Left colon (tissue), 2 donors: ENCODE results near the gene ACKR4. TPM values are rescaled to one million over a fixed set of nuclear protein-coding genes. Genes with fewer than 3 reads are reported as not detected.
"Not testable (repeated sequence)": the region's sequence is repeated elsewhere in the genome, so short reads cannot be mapped to it uniquely, and the experiment has no call there.

Experiments used
- ATAC-seq: fragments of 200-7000 bp; cut with Tn5 transposase; one replicate; pipeline ENCODE4 v1.9.1; 2020; ENCODE audit warnings: mild to moderate bottlenecking, moderate library complexity
- DNase-seq, 2 donors: peaks; one replicate each; pipeline ENCODE4 v3.0.0-alpha.2; 2020
- intact Hi-C, 2 donors: fragments of 100-400 bp; cut with DNase I in 1 of 2; cut with micrococcal nuclease in 1 of 2; formaldehyde crosslinking; loops; one replicate each; pipeline versions ENCODE4 v1.11.2 to v1.14.0; 2022; cut with DNase I, micrococcal nuclease
- long read RNA-seq: library from polyadenylated mRNA; unstranded; transcript quantifications from one replicate; pipeline ENCODE4 v2.0.0, GENCODE V29; 2021
- total RNA-seq, 2 donors: library from RNA; stranded (reverse); fragmentation: NEBNext Ultra II Directional; extraction: Animal tissue kit (Norgen Biotek cat#: 25700); gene quantifications; one replicate each; pipeline ENCODE4 v1.2.1, GENCODE V29; 2021
- donor health status: DM: no; HTN: no; CAD: no.
- donor health status: DM: yes; HTN: yes; CAD: no.

The ACKR4 gene
- 1 to 10 TPM in 1 of 2 donors, under 1 TPM in 1; 0.67 to 2.8 TPM for total RNA-seq
- long read RNA-seq, partial matches to known transcripts = 0 of 1 reads
- long read RNA-seq, other reads (novel, unspliced or antisense) = 0 of 1 reads

DNA sequence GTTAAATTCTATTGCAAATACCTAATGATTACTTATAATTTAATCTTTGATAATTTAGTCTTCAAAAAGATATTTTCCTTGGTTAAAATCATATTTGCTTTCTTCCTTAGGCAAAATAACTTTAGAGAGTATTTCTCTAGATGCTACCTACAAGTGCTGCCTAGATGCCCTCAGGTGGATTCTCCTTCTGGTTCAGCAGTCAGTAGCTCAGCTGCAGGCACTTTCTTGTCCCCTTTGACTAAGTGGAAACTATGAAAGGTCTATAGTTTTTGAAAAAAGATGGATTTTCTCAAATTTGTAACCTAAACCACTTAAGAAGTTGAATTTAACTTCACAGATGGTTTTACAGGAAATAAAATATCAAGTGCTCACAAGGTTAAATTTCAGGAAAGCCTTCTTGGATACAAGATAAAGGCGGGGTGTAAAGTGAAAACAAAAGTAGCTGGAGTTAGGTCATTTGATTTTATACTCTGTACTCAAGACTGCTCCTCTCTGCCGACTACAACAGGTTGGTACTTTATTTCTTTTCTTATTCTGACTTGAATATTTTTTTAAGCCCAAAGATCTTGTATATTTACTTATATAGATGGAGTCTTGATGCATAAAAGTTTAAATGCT is at the start of gene ACKR4:
Gene ACKR4 (plus strand): TSS at position 455 of the 618 bp plus-strand sequence. CDS start 3,128 bp downstream, outside the sequence.
- DNase-seq = no peak
- intact Hi-C loops = no loop called here
- peak; percentile 86 for ATAC-seq

DNA sequence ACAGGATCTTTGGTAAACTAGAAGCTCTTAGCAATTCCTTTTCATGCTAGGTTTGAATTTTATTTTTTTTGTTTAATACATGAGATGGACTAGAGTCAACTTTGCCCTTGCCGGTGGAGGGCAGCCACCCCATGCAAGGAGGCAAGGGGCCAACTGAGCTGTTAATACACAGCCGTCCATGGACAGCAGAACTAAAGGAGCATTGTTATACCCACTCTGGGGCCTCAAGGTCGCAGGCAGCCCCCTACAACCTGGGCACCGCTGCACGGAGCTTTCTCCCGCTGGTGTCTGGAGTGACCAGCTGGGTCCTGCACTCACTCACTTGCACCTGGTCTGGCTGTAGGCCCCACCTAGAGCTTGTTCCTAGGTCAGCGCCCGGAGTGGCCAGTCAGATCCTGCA is 47.9 kb upstream of the ACKR4 start:
- DNase-seq (no peak), ATAC-seq (no peak)
- intact Hi-C loops = no loop called here

DNA sequence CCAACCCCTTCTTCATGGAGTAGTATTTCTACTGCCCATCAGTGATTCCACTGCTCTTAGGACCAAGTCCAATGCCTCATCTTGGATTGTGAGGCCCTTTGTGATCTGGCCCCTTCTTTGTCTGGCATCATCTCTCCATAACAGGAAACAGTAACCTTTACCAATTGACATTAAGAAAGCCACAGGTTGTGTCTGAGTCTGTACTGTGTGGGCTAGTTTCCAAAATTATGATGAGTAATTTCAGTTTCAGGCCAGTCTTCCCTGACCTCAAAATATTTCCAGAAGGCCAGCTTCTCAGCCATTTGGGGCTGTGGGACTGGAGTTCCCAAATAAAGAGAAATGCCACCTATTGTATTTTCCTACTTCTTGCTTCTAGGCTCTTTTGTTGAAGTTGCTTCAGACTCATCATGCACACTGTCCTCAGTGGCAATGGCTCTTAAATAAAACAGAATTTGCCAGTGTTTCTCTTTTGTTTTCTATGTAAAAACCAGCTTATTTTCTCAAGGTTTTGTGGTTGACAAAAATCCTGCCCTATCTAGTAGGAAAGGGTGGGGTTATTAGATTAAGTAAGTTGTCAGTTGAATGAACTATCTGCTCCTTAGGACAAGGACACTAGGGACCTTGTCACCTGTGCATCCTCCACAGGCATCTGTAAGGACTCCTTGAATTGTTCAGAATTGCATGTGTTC is 47.0 kb upstream of the ACKR4 start:
- no peak for ATAC-seq
- intact Hi-C loops = no loop called here

DNA sequence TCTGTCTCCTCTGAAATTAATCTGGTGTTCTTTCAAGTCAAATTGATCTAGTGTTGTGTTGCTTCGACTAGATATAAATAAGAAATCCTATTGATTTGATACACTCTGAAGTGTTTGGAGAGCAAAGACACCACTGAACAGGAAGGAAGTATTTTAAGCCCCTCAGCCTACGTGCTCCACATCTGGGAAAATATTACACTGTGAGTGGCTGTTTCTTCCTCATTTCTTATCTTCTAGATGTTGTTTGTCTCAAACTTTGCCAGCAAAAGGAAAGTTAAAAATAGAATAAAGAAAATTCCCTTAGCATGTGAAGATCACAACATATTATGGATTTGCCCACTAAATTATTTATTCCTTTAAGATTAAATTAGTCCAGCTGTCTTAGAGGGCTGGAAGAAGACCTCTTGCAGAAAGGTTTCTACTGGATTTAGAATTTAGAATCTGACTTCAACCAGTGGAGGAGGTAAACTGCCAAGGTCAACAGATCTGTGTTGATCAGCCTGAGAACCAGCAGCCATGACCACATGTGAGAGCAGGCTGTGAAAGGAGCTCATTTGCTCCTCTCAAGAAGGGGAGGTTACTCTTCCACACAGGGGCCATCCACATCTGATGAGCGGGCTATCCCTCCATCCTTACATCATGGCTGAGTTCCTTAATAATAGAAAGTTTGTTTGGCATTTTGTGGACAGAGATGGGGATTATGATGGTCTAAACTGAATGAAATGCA is 46.3 kb upstream of the ACKR4 start:
- no peak for ATAC-seq
- no peak for DNase-seq
- intact Hi-C loops = no loop called here

More for the DNA sequence above, 47.0 kb upstream of the ACKR4 start:
- no peak for DNase-seq

DNA sequence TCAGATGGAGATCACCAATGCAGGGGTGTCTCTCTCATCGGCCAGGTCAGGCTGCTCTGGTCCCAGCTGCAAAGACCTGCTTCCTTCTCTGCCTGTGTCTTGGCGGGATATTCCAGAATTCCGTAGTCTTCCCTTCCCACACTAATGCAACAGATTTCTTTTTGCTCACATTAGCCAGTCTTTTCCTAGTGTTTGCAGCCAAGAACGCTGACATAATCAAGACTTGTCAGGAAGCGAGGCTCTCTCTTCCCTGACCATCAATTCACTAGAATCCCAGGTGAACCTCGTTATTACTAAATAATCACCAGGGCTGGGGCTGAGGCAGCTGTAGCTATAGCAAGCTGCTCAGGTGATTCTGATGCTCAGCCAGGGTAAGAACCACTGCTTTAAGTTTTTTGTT is 43.2 kb upstream of the ACKR4 start:
- ATAC-seq = no peak
- no peak for DNase-seq

DNA sequence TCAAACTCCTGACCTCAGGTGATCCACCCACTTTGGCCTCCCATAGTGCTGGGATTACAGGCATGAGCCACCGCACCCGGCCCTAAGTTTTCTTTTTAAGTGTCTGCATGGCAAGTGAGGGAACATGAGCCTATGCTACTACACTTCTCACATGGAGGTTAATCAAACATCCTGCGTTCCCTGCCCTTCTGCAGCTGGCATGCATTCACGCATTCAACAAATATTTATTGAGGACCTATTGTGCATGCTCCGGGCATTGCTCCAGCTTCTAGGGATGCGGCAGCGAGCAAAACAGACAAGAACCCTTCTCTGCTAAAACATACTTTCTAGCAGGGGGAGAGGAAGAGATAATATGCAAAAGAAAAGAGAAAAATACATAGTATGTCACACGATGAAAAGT is 42.6 kb upstream of the ACKR4 start:
- ATAC-seq (peak; percentile 31), DNase-seq (no peak)
- intact Hi-C loops = no loop called here

More for the DNA sequence above, 43.2 kb upstream of the ACKR4 start:
- intact Hi-C loops = no loop called here

DNA sequence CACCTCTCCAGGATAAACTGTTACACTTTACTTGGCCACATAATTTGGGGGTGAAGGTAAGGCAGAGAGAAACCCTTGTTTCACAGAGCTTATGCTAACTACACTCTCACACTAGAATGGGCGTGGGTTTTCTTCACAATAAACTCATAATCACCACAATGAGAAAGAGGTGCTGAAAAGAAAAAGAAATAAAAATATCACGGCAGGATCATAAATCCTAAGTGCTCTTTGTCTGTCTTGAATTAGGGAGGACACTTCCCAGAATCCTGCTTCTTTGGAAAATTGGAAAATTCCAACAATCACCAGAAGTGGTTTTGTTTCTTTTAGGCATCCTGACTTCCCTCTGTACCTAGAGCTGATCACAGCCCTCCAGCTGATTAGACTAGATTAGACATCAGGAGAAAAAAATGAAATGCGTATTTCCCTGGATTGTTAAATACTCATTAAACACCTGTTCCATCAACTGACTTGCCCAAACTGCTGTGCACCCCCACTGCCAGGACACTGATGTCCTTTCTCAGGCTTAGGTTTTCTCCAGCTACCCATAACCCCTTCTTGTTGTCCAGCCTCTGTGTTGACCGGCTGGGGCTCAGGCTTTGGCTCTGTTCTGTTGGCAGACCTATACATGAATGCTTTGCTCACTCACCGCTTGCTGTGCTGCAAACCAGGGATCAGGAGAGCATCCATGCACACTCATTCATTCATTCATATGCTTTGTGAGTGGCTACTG is 41.6 kb upstream of the ACKR4 start:
- intact Hi-C loops = no loop called here
- ATAC-seq (no peak), DNase-seq (no peak)

DNA sequence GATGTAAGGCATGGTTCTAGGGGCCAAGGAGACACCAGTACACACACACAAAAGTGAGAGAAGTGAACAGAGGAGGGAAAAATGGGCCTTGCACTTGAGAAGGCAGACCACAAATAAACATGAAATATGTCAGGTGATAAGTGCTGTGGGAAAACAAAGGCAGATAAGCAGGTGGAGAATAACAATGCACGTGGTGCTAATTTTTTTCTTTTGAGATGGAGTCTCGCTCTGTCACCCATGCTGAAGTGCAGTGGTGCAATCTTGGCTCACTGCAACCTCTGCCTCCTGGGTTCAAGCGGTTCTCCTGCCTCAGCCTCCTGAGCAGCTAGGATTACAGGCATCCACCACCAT is 41.1 kb upstream of the ACKR4 start:
- ATAC-seq, intact Hi-C loops: not testable (repeated sequence)

DNA sequence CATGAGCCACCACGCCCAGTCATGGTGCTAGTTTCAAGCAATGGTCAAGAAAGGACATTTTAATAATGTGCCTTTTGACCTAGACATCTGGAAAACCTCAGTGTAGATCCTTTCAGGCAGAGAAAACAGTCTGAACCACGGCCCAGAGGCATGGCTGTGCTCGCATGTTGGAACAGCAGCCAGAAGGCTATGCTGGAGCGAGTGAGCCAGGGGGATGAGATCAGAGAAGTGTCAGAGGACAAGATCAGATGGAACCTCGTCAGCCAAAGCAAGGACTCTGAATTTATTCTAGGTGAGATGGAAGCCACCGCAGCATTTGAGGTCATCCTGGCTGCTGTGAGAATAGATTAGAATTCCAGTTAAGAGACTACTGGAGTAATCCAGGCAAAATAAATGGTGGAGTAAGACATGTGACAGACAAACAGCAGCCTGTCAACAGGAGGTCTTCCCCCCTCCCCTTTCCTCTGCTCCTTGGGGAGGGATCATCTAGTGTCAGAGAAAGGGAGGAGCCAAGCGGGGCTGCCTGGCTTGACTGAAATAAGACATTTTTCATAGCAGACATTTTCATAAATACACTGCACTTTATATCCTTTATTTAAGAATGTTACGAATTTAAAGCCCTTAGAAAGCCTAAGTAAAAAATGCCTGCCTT is 40.4 kb upstream of the ACKR4 start:
- DNase-seq = peak in 1 of 2 donors; percentile 28
- intact Hi-C loops = no loop called here
- ATAC-seq = no peak

More for the DNA sequence above, 41.1 kb upstream of the ACKR4 start:
- not testable (repeated sequence) for DNase-seq

DNA sequence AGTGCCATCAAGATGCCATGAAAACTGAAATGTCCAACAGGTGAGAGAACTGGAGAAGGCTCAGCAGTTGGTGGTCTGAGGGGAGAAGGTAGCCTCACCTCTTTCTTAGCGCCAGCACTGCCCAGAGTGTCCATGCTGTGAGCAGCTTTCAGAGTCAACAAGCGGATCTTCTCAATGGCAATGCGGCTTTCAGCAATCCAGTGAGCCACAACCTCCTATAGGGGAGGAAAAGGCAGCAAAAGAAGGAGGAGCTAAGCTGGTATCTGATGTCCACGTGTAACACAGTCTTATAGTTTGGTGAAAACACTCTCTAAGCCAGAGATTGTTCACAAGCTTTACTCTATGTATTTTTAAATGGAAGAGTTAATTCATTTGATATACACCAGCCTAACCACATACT is 36.1 kb upstream of the ACKR4 start:
- intact Hi-C loops = no loop called here
- no peak for DNase-seq
- ATAC-seq = no peak

DNA sequence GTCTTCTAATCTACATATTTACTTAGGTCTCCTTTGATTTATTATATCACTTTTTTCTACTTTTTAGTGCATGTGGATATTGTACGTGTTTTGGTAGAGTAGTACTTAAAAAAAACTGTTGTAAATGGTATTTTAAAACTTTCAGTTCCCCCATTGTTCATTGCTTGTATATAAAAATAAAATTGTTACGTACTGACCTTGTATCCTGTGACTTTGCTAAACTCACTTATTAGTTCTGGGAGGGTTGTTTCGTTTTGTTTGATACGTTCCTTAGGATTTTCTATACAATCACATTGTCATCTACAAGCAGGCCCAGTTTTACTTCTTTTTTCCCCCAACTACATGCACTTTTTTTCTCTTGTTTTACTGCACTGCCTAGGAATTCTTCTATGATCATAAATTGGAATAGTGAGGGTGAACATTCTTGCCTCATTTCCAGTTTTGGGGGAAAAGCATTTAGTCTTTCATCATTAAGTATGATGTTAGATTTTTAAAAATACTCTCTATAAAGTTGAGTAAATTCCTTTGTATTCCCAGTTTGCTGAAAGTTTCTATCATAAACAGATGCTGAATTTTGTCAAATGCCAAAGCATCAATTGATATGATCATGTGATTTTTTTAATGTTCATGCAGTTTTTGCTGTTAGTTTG is 33.5 kb upstream of the ACKR4 start:
- DNase-seq = no peak
- intact Hi-C loops = no loop called here
- ATAC-seq = no peak

DNA sequence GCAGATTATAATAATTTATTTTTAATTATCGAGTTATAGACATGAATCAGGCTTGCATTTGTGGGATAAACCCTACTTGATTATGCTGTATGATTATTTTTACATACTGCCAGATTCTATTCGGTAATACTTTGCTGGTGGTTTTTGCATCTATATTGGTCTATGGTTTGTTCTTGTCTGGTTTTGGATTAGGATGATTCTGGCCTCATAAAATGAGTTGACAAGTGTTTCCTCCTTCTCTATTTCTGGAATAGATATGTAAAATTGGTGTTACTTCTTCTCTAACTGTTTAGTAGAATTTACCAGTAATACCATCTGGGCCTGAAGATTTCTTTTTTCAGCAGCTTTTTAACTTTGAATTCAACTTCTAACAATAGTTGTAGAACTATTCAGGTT is 33.0 kb upstream of the ACKR4 start:
- DNase-seq (no peak), ATAC-seq (no peak)
- intact Hi-C loops = no loop called here

DNA sequence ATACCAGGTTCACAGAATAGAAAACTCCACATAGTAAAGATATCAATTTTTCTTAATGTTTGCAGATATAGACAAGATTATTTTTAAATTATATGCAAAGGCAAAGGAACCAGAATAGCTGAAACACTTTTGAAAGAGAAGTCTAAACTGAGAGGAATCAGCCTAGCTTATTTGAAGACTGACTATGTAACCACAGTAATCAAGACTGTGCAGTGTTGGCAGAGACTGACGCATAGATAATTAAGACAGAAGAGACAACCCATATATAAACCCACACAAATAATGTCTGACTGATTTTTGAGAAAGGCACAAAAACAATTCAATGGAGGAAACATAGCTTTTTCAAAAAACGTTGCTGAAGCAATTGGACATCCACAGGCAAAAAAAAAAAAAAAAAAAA is 28.6 kb upstream of the ACKR4 start:
- intact Hi-C loops = no loop called here
- no peak for ATAC-seq
- DNase-seq = no peak

DNA sequence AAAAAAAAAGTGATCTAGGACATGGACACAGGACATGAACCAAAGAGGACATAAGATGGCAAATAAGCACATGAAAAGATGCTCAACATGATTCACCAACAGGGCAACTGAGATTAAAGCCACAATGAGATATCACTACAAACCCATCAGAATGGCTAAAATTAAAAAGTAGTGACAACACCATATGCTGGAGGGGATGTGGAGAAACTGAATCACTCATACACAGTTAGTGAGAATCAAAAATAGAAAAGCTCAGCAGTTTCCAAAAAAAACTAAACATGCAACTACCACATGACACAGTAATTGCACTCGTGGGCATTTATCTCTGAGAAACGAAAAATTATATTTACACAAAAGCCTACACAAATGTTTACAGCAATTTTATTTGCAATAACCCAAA is 27.9 kb upstream of the ACKR4 start:
- intact Hi-C loops = no loop called here
- no peak for DNase-seq
- ATAC-seq = no peak

DNA sequence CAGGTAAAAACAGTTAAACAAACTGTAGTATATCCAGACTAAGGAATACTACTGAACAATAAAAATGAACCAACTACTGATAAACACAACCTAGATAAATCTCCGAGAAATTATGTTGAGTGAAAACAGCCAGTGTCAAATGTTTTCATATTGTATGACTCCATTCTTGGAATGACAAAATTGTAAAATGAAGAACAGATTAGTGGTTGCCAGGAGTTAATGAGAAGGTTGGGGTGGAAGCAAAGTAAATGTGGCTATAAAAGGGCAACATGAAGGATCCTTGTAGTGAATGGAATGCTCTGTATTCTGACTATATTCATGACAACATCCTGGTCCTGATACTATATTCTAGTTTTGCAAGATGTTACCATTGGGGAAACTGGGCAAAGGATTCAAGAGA is 27.5 kb upstream of the ACKR4 start:
- intact Hi-C loops = no loop called here
- no peak for ATAC-seq
- no peak for DNase-seq

DNA sequence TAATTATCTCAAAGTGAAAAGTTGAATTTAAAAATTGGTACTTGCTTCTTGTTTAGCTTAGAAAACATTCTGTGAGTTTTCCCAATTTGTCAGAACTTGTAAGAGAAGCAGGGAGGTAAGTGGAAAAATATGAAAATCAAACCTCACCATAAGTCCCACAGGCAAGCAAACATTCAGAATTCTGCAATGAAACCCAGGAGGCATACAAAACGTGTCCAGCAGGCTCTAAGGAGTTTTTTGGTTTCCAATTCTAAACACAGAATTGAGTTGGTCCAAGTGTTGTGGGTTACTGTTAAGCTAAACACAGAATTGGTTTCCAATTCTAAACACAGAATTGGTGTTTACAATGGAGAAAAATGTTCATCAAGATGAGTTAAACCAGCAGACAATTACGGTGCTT is 27.1 kb upstream of the ACKR4 start:
- ATAC-seq (no peak), DNase-seq (no peak)
- intact Hi-C loops = no loop called here

DNA sequence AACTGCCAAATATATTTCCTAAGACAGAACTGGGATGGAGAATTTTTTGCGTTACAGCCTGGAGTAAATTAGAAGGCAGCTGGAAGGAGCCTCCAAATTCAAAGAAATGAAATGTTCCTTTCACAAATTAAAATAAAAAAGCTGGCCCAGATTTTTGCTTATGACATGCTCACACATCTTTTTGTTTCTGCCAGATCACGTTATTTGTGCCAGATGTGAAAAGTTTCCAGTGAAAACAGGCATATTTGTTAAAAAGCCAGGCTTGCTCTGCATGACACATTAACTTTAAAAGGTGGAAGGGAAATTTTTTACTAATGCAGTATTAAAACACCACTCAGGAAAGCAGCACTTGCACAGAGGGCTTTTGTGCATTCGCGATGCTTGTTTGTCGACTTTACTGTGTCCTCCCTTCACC is 23.3 kb upstream of the ACKR4 start:
- intact Hi-C loops = no loop called here
- DNase-seq (no peak), ATAC-seq (no peak)

DNA sequence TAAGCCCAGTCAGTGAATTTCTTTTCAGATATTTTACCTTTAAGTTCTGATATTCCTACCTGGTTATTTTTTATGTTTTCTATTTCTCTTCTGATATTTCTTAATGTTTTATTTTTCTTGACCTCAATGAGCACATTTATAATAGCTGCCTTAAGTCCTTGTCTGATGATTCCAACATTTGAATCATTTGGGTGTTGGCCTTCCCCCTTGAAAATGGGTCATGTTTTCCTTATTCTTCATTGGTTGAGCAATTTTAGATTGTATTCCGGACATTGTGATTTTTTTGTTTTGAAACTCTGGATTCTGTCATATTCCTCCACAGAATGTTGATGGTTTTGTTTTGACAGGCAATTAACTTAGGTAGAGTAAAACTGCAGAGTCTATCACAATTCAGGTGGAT is 9.7 kb upstream of the ACKR4 start:
- DNase-seq = no peak
- intact Hi-C loops = no loop called here
- no peak for ATAC-seq
